Stimulated activated CD8-positive, alpha-beta memory T cell treated with anti-CD3 and anti-CD28 coated beads, Interleukin-4, amount 100 ng/mL, for 24 hours (primary cell): ENCODE data around the gene NUPR1.
A peak's percentile ranks its signal among the peaks of the same experiment; 100 is the strongest.
"Not testable (repeated sequence)": the region's sequence is repeated elsewhere in the genome, so short reads cannot be mapped to it uniquely, and the experiment has no call there.

Source experiments
- DNase-seq: peaks from one replicate; pipeline ENCODE4 v3.0.0-alpha.2; 2020; ENCODE audit warnings: low read depth

NUPR1 gene

GRCh38 chr16:28554634-28555423 lies 16.1 kb upstream of the NUPR1 start:
- no peak for DNase-seq

GRCh38 chr16:28553776-28554633 lies 15.2 kb upstream of the NUPR1 start, which contains the start of gene SGF29:
Gene SGF29 (plus strand): TSS chr16:28553920. CDS start chr16:28581070, 27,150 bp downstream.
- peak; percentile 86 for DNase-seq

GRCh38 chr16:28549301-28549899 lies 10.6 kb upstream of the NUPR1 start:
- no peak for DNase-seq

GRCh38 chr16:28548306-28548802 lies 9.6 kb upstream of the NUPR1 start:
- no peak for DNase-seq

- no peak for DNase-seq
Observed at GRCh38 chr16:28546626-28547025, 7.9 kb upstream of the NUPR1 start.

- not testable (repeated sequence) for DNase-seq
Observed at GRCh38 chr16:28545964-28546363, 7.2 kb upstream of the NUPR1 start.

GRCh38 chr16:28544998-28545397 lies 6.2 kb upstream of the NUPR1 start:
- no peak for DNase-seq

- DNase-seq: no peak
Observed at GRCh38 chr16:28543072-28543471, 4.3 kb upstream of the NUPR1 start.

- no peak for DNase-seq
Observed at GRCh38 chr16:28542646-28543045, 3.9 kb upstream of the NUPR1 start.

- no peak for DNase-seq
Observed at GRCh38 chr16:28540346-28540745, 1.6 kb upstream of the NUPR1 start.

GRCh38 chr16:28537964-28538732 lies 626 bp downstream of the NUPR1 start:
- no peak for DNase-seq

- no peak for DNase-seq
Observed at GRCh38 chr16:28537076-28537475, 1.7 kb downstream of the NUPR1 start.

GRCh38 chr16:28534542-28535373 lies 4.0 kb downstream of the NUPR1 start:
- no peak for DNase-seq

GRCh38 chr16:28532940-28533647 lies 5.7 kb downstream of the NUPR1 start:
- DNase-seq: no peak

- no peak for DNase-seq
Observed at GRCh38 chr16:28531777-28532744, 6.7 kb downstream of the NUPR1 start.

- no peak for DNase-seq
Observed at GRCh38 chr16:28529124-28529523, 9.7 kb downstream of the NUPR1 start.

GRCh38 chr16:28528463-28528867 lies 10.3 kb downstream of the NUPR1 start:
- no peak for DNase-seq

GRCh38 chr16:28527985-28528384 lies 10.8 kb downstream of the NUPR1 start:
- no peak for DNase-seq
